Anterior cingulate cortex (tissue), 58 donors: ENCODE measurements around the gene PPFIA3.
A peak's percentile ranks its signal among the peaks of the same experiment; 100 is the strongest.
"Not testable (repeated sequence)": the region's sequence is repeated elsewhere in the genome, so short reads cannot be mapped to it uniquely, and the experiment has no call there.

Source experiments
- DNase-seq, 58 donors: peaks; one replicate each; lab custom pipeline; 2025; lab: John Stamatoyannopoulos, UW

PPFIA3 gene

DNA sequence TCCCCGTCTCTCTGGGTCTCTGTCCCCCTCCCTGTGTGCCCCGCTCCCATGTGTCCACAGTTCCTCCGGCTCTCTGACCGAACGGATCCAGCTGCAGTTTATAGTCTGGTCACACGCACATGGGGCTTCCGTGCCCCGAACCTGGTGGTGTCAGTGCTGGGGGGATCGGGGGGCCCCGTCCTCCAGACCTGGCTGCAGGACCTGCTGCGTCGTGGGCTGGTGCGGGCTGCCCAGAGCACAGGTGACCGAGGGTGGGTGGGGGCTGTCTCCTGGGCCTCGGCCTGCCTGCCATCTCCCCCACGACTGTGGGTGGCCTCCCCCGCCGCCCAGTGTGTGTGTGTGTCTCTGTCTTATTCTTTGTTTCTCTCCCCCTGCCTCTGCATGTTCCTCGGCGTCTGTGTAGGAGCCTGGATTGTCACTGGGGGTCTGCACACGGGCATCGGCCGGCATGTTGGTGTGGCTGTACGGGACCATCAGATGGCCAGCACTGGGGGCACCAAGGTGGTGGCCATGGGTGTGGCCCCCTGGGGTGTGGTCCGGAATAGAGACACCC, 48.6 kb downstream of the PPFIA3 start:
- no peak for DNase-seq

- no peak for DNase-seq
These were observed 49.1 kb downstream of the PPFIA3 start for GRCh38 chr19:49168421-49168820.

DNA sequence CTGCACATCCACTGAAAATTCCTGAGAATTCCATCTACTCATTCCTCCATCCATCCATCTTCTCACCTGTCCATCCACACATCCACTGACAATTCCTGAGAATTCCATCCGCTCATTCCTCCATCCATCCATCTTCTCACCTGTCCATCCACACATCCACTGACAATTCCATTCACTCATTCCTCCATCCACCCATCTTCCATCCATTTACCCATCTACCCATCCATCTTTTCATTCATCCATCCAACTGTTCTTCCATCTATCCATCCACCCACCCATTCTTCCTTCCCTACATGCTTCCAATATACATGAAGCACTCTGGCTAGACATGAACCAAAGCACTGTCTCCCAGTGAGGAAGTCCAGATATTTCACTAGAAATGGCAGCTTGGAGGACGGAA, 53.9 kb downstream of the PPFIA3 start:
- DNase-seq: no peak

- DNase-seq: no peak
These were observed 61.3 kb downstream of the PPFIA3 start for GRCh38 chr19:49180659-49181058.

DNA sequence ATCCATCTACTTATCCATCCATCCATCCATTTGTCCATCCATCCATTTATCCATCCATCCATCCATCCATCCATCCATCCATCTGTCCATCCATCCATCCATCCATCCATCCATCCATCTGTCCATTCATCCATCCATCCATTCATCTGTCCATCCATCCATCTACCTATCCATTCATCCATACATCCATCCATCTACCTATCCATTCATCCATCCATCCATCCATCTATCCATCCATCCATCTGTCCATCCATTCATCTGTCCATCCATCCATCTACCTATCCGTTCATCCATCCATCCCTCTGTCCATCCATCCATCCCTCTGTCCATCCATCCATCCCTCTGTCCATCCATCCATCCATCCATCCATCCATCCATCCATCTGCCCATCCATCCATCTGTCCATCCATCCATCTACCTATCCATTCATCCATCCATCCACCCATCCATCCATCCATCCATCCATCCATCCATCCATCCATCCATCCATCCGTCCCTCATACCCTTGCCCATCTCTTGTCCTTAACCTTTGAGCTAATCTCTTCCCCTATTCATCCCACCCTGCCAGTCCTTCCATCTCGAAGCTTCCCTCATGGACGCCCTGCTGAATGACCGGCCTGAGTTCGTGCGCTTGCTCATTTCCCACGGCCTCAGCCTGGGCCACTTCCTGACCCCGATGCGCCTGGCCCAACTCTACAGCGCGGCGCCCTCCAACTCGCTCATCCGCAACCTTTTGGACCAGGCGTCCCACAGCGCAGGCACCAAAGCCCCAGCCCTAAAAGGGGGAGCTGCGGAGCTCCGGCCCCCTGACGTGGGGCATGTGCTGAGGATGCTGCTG, 62.9 kb downstream of the PPFIA3 start:
- not testable (repeated sequence) for DNase-seq

- no peak for DNase-seq
These were observed 63.6 kb downstream of the PPFIA3 start for GRCh38 chr19:49182848-49183375.

GRCh38 chr19:49186108-49186507, 66.8 kb downstream of the PPFIA3 start:
- no peak for DNase-seq

DNA sequence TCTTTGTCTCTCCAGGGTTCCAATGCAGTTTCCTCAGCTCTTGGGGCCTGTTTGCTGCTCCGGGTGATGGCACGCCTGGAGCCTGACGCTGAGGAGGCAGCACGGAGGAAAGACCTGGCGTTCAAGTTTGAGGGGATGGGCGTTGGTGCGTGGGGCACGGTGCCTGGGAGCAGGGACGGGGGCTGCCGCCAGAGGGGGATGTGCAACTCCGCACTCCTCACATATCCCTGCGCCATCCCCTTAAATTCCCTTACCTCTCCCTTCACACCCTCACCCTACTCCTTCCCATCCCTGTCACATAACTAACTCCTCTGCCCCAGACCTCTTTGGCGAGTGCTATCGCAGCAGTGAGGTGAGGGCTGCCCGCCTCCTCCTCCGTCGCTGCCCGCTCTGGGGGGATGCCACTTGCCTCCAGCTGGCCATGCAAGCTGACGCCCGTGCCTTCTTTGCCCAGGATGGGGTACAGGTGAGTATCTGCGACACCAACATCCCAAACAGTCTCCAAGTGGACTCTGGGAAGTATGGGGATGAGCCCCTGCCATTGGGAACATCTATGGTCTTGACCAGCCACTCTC, 69.4 kb downstream of the PPFIA3 start:
- DNase-seq: no peak

DNA sequence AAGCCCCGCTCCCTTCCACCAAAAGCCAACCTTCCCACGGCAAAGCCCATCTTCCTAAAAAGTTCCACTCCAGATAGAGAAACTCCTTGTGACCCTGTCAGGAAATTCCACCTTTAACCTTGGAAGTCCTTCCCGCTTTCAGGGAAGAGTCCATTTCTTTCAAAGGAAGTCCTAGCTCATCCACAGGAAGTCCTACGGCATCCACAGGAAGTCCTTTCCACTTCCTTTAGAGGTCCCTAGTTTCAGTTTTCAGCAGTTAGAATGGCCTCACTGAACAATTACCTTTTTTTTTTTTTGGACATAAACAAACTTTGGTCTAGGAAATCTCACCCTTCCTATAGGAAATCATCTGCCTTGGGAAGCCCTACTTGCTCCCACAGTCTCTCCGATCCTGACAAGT, 69.9 kb downstream of the PPFIA3 start:
- DNase-seq: no peak

GRCh38 chr19:49190781-49191180, 71.4 kb downstream of the PPFIA3 start:
- no peak for DNase-seq

- no peak for DNase-seq
These were observed 74.6 kb downstream of the PPFIA3 start for GRCh38 chr19:49193822-49194394.

GRCh38 chr19:49194408-49194807, 75.1 kb downstream of the PPFIA3 start:
- no peak for DNase-seq

DNA sequence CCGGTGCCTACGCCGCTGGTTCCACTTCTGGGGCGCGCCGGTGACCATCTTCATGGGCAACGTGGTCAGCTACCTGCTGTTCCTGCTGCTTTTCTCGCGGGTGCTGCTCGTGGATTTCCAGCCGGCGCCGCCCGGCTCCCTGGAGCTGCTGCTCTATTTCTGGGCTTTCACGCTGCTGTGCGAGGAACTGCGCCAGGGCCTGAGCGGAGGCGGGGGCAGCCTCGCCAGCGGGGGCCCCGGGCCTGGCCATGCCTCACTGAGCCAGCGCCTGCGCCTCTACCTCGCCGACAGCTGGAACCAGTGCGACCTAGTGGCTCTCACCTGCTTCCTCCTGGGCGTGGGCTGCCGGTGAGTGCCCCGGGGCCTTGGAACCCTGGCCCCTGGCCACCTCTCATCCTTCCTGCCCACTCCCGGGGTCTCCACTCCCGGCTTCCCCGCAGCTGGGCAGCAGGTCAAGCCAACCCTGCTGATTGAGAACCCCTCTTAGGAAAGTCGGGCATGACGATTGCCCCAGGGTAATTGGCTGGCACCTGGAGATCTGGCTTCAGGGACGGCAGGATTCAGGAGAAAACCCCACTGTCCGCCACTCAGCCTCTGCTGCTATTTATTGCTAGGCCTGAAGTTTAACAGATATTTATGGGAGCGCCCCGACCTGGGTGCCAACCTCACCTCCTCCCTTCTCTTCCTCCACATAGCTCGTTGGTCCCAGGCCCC, 77.3 kb downstream of the PPFIA3 start:
- peak in 25 of 58 donors; percentile 3 to 65 (median 20) for DNase-seq

DNA sequence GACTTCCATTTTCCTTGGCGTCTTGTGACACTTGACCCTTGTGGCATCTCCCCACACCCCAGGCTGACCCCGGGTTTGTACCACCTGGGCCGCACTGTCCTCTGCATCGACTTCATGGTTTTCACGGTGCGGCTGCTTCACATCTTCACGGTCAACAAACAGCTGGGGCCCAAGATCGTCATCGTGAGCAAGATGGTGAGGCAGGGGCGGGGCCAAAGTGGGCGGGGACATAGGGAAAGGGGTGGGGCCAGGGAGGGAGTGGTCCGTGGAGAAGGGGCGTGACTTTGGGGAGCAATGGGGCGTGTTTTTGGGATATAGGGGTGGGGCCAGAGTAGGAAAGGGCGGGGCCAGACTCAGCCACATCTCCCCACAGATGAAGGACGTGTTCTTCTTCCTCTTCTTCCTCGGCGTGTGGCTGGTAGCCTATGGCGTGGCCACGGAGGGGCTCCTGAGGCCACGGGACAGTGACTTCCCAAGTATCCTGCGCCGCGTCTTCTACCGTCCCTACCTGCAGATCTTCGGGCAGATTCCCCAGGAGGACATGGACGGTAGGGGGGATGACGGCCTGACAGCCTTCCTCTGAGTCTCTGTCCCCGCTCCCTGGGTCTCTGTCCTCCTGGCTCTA, 81.0 kb downstream of the PPFIA3 start:
- no peak for DNase-seq
